GM23338 (cell line): ENCODE data around the gene BRSK2.

Source experiments
- CREB1 ChIP-seq: fragments of 250-450 bp; sonication (Bioruptor Pico); IDR thresholded peaks from 2 replicates; pipeline ENCODE4 v1.5.0; 2020; ENCODE audit warnings: low read depth, mild to moderate bottlenecking, moderate library complexity
- EZH2 ChIP-seq: fragments of 200-600 bp; sonication (generic); IDR thresholded peaks from one replicate; pipeline ENCODE4 v1.8.0; 2017; ENCODE audit warnings: antibody characterized with exemption, mild to moderate bottlenecking, low read depth; ENCODE audit not compliant: unreplicated experiment
- EZH2phosphoT487 ChIP-seq: fragments of 200-600 bp; sonication (generic); IDR thresholded peaks from one replicate; pipeline ENCODE4 v1.8.1; 2018; ENCODE audit warnings: antibody characterized with exemption; ENCODE audit not compliant: unreplicated experiment
- JUNB ChIP-seq: IDR thresholded peaks from one replicate; pipeline ENCODE4 v1.6.1; 2016; ENCODE audit warnings: antibody characterized with exemption; ENCODE audit not compliant: unreplicated experiment
- POLR2AphosphoS5 ChIP-seq: IDR thresholded peaks from 2 replicates; pipeline ENCODE4 v1.6.1; 2016; ENCODE audit warnings: antibody characterized with exemption, low read depth
- ZNF331 ChIP-seq: fragments of 250-450 bp; sonication (Bioruptor Pico); IDR thresholded peaks from 2 replicates; pipeline ENCODE4 v1.5.0; 2020; ENCODE audit warnings: low read depth, mild to moderate bottlenecking, moderate library complexity
- TF ChIP-seq, protein P1 (sequence below), 2 experiments: fragments of 200-600 bp in 1 of 2; sonication (generic) in 1 of 2; conservative IDR thresholded peaks; 2 replicates each; pipeline versions ENCODE4 v1.5.1 to v1.6.1; 2016 to 2017; ENCODE audit warnings: antibody characterized with exemption in 2 of 2, low read depth in 2 of 2, mild to moderate bottlenecking in 2 of 2, moderate library complexity in 1 of 2
- TF ChIP-seq, protein P2 (sequence below): IDR thresholded peaks from one replicate; pipeline ENCODE4 v1.6.1; 2018; ENCODE audit warnings: antibody characterized with exemption; ENCODE audit not compliant: unreplicated experiment
- TF ChIP-seq, protein P3 (sequence below): IDR thresholded peaks from 2 replicates; pipeline ENCODE4 v1.6.1; 2016; ENCODE audit warnings: antibody characterized with exemption

DNA sequence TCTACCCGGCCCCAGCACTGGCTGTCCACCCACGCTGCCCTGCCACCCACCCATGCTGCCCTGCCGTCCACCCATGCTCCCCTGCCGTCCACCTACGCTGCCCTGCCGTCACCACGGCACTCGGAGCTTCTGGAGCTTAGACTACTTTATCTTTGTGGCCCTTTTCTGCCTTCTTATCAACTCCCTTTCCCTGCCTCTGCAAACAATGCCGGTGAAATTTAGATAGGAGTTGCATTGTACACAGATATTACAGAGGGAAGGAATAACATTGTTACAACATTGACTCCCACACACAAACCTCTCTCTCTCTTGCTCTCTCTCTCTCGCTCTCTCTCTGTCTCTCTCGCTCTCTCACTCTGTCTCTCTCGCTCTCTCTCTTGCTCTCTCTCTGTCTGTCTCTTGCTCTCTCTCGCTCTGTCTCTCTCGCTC lies 33.7 kb upstream of the BRSK2 start:
- TF ChIP-seq EZH2 (no peak), POLR2AphosphoS5 (no peak), CREB1 (CRISPR knock-in tag) (no peak), EZH2phosphoT487 (no peak), JUNB (no peak), ZNF331 (CRISPR knock-in tag) (no peak)
- TF ChIP-seq, protein P1, sequence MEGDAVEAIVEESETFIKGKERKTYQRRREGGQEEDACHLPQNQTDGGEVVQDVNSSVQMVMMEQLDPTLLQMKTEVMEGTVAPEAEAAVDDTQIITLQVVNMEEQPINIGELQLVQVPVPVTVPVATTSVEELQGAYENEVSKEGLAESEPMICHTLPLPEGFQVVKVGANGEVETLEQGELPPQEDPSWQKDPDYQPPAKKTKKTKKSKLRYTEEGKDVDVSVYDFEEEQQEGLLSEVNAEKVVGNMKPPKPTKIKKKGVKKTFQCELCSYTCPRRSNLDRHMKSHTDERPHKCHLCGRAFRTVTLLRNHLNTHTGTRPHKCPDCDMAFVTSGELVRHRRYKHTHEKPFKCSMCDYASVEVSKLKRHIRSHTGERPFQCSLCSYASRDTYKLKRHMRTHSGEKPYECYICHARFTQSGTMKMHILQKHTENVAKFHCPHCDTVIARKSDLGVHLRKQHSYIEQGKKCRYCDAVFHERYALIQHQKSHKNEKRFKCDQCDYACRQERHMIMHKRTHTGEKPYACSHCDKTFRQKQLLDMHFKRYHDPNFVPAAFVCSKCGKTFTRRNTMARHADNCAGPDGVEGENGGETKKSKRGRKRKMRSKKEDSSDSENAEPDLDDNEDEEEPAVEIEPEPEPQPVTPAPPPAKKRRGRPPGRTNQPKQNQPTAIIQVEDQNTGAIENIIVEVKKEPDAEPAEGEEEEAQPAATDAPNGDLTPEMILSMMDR (conservative IDR thresholded peaks at IDR 0.05; ENCODE audit: low read depth in 2 of 2): no peak
- TF ChIP-seq, protein P2, sequence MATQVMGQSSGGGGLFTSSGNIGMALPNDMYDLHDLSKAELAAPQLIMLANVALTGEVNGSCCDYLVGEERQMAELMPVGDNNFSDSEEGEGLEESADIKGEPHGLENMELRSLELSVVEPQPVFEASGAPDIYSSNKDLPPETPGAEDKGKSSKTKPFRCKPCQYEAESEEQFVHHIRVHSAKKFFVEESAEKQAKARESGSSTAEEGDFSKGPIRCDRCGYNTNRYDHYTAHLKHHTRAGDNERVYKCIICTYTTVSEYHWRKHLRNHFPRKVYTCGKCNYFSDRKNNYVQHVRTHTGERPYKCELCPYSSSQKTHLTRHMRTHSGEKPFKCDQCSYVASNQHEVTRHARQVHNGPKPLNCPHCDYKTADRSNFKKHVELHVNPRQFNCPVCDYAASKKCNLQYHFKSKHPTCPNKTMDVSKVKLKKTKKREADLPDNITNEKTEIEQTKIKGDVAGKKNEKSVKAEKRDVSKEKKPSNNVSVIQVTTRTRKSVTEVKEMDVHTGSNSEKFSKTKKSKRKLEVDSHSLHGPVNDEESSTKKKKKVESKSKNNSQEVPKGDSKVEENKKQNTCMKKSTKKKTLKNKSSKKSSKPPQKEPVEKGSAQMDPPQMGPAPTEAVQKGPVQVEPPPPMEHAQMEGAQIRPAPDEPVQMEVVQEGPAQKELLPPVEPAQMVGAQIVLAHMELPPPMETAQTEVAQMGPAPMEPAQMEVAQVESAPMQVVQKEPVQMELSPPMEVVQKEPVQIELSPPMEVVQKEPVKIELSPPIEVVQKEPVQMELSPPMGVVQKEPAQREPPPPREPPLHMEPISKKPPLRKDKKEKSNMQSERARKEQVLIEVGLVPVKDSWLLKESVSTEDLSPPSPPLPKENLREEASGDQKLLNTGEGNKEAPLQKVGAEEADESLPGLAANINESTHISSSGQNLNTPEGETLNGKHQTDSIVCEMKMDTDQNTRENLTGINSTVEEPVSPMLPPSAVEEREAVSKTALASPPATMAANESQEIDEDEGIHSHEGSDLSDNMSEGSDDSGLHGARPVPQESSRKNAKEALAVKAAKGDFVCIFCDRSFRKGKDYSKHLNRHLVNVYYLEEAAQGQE: no peak
- TF ChIP-seq, protein P3, sequence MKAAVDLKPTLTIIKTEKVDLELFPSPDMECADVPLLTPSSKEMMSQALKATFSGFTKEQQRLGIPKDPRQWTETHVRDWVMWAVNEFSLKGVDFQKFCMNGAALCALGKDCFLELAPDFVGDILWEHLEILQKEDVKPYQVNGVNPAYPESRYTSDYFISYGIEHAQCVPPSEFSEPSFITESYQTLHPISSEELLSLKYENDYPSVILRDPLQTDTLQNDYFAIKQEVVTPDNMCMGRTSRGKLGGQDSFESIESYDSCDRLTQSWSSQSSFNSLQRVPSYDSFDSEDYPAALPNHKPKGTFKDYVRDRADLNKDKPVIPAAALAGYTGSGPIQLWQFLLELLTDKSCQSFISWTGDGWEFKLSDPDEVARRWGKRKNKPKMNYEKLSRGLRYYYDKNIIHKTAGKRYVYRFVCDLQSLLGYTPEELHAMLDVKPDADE: no peak
